Chondrocyte (in vitro differentiated cells): ENCODE results near the gene UCP2. TPM values are rescaled to one million over a fixed set of nuclear protein-coding genes. Genes with fewer than 3 reads are reported as not detected.

Experiments
- DNase-seq: peaks from one replicate; pipeline ENCODE4 v3.0.0; 2021; ENCODE audit warnings: mixed read lengths, low spot score
- H3K27ac Mint-ChIP-seq: one replicate; pipeline ENCODE4 v1.8.0; 2021; ENCODE audit warnings: mild to moderate bottlenecking, moderate library complexity, mixed read lengths; ENCODE audit not compliant: unreplicated experiment
- H3K27me3 Mint-ChIP-seq: 2 replicates; pipeline ENCODE4 v1.8.0; 2021; ENCODE audit warnings: low read depth, mixed read lengths
- H3K36me3 Mint-ChIP-seq: 2 replicates; pipeline ENCODE4 v1.8.0; 2021; ENCODE audit warnings: low read depth, mixed read lengths
- H3K4me1 Mint-ChIP-seq: 2 replicates; pipeline ENCODE4 v1.8.0; 2021; ENCODE audit warnings: low read depth, mild to moderate bottlenecking, mixed read lengths
- H3K4me3 Mint-ChIP-seq: one replicate; pipeline ENCODE4 v1.8.0; 2021; ENCODE audit warnings: mild to moderate bottlenecking, moderate library complexity, mixed read lengths; ENCODE audit not compliant: unreplicated experiment
- H3K9me3 Mint-ChIP-seq: 2 replicates; pipeline ENCODE4 v1.8.0; 2021; ENCODE audit warnings: low read depth, mixed read lengths
- CTCF ChIP-seq: fragments of 200-600 bp; sonication (generic); IDR thresholded peaks from 2 replicates; pipeline ENCODE4 v1.5.0; 2021; ENCODE audit warnings: antibody characterized with exemption, mild to moderate bottlenecking, moderate library complexity
- total RNA-seq: library from RNA; stranded (reverse); gene quantifications from 3 replicates; pipeline ENCODE4 v1.2.1, GENCODE V29; 2021

Gene UCP2
- total RNA-seq, 1 donor from 2014 or later: 41.0 TPM

- Mint-ChIP-seq H3K4me1 (peaks cover 13% of the 10 kb centered on the region), H3K4me3 (no peak overlapping the region), H3K36me3 (peaks cover 18% of the 10 kb centered on the region), H3K9me3 (no peaks in the 10 kb centered on the region), H3K27ac (no peak overlapping the region), H3K27me3 (no peaks in the 10 kb centered on the region)
- no peak for DNase-seq
- TF ChIP-seq CTCF: no peak
Measured at GRCh38 chr11:74013141-74013540, 30.5 kb upstream of the UCP2 start.

- no peaks in the 10 kb centered on the region for H3K9me3 Mint-ChIP-seq
- H3K4me3 Mint-ChIP-seq: no peak overlapping the region
- H3K4me1 Mint-ChIP-seq: peaks cover 12% of the 10 kb centered on the region
- no peak for TF ChIP-seq CTCF
- DNase-seq: no peak
- H3K36me3 Mint-ChIP-seq: peaks cover 17% of the 10 kb centered on the region
- H3K27me3 Mint-ChIP-seq: no peaks in the 10 kb centered on the region
- H3K27ac Mint-ChIP-seq: no peak overlapping the region
Measured at GRCh38 chr11:74012074-74012809, 29.6 kb upstream of the UCP2 start.

- Mint-ChIP-seq H3K27me3 (no peaks in the 10 kb centered on the region), H3K4me1 (peaks cover 5% of the 10 kb centered on the region), H3K4me3 (no peak overlapping the region), H3K9me3 (no peaks in the 10 kb centered on the region), H3K36me3 (peaks cover 10% of the 10 kb centered on the region), H3K27ac (peak overlapping the region; percentile 52)
- no peak for TF ChIP-seq CTCF
- DNase-seq: no peak
Measured at GRCh38 chr11:74011360-74012073, 28.9 kb upstream of the UCP2 start.

- H3K27ac Mint-ChIP-seq: no peak overlapping the region
- H3K4me1 Mint-ChIP-seq: peaks cover 4% of the 10 kb centered on the region
- H3K9me3 Mint-ChIP-seq: no peaks in the 10 kb centered on the region
- no peak overlapping the region for H3K4me3 Mint-ChIP-seq
- H3K27me3 Mint-ChIP-seq: no peaks in the 10 kb centered on the region
- peaks cover 7% of the 10 kb centered on the region for H3K36me3 Mint-ChIP-seq
- no peak for TF ChIP-seq CTCF
- no peak for DNase-seq
Measured at GRCh38 chr11:74010306-74011300, 28.0 kb upstream of the UCP2 start.
